ENCODE results near the gene OPRD1. TPM values are rescaled to one million over a fixed set of nuclear protein-coding genes. Genes with fewer than 3 reads are reported as not detected.
"Not testable (repeated sequence)": the region's sequence is repeated elsewhere in the genome, so short reads cannot be mapped to it uniquely, and the experiment has no call there.

Gene OPRD1
- total RNA-seq, 4 donors from 2014 or later, result not detected

GRCh38 chr1:28792644-28793121 is 19.3 kb upstream of the OPRD1 start:
- no peak for DNase-seq (ENCODE audit: low spot score in 2 of 2)
- Histone ChIP-seq H3K4me3 (no peak overlapping the region), H3K36me3 (no peaks in the 10 kb centered on the region), H3K27ac (no peak overlapping the region), H3K27me3 (no peaks in the 10 kb centered on the region), H3K9me3 (no peaks in the 10 kb centered on the region), H3K4me1 (no peaks in the 10 kb centered on the region)
- WGBS, result 88% methylated on average over 1 of the region's 1 CpG
- TF ChIP-seq CTCF (IDR thresholded peaks at IDR 0.05) (no peak), EP300 (IDR thresholded peaks at IDR 0.05) (no peak), POLR2A (IDR thresholded peaks at IDR 0.05) (no peak), POLR2AphosphoS5 (IDR thresholded peaks at IDR 0.05) (no peak)

GRCh38 chr1:28794582-28794981 is 17.4 kb upstream of the OPRD1 start:
- 87% methylated on average over 5 of the region's 5 CpGs for WGBS
- H3K36me3 ChIP-seq; H3K27ac ChIP-seq; H3K9me3 ChIP-seq; H3K27me3 ChIP-seq; DNase-seq (ENCODE audit: low spot score in 2 of 2); H3K4me3 ChIP-seq; H3K4me1 ChIP-seq: not testable (repeated sequence)

GRCh38 chr1:28796352-28797211 is 15.4 kb upstream of the OPRD1 start:
- TF ChIP-seq CTCF (IDR thresholded peaks at IDR 0.05) (no peak), POLR2AphosphoS5 (IDR thresholded peaks at IDR 0.05) (no peak)
- Histone ChIP-seq H3K4me1 (no peaks in the 10 kb centered on the region), H3K36me3 (no peaks in the 10 kb centered on the region), H3K27me3 (peaks cover 5% of the 10 kb centered on the region), H3K4me3 (no peak overlapping the region), H3K9me3 (no peaks in the 10 kb centered on the region), H3K27ac (no peak overlapping the region)
- 52% methylated on average over 18 of the region's 18 CpGs for WGBS
- no peak for DNase-seq (ENCODE audit: low spot score in 2 of 2)

- Histone ChIP-seq H3K9me3 (no peaks in the 10 kb centered on the region), H3K36me3 (no peaks in the 10 kb centered on the region), H3K27ac (no peak overlapping the region), H3K4me3 (no peak overlapping the region), H3K27me3 (peaks cover 5% of the 10 kb centered on the region), H3K4me1 (no peaks in the 10 kb centered on the region)
- TF ChIP-seq CTCF (IDR thresholded peaks at IDR 0.05) (no peak), EP300 (IDR thresholded peaks at IDR 0.05) (no peak), POLR2AphosphoS5 (IDR thresholded peaks at IDR 0.05) (no peak)
- no peak for DNase-seq (ENCODE audit: low spot score in 2 of 2)
- 20% methylated on average over 2 of the region's 3 CpGs for WGBS
These were observed 11.6 kb upstream of the OPRD1 start for GRCh38 chr1:28800324-28800723.

GRCh38 chr1:28801461-28801860 is 10.5 kb upstream of the OPRD1 start:
- no peaks in the 10 kb centered on the region for H3K4me1 ChIP-seq
- H3K36me3 ChIP-seq, result no peaks in the 10 kb centered on the region
- H3K9me3 ChIP-seq, result no peaks in the 10 kb centered on the region
- WGBS, result 93% methylated on average over 5 of the region's 6 CpGs
- no peak overlapping the region for H3K27ac ChIP-seq
- H3K27me3 ChIP-seq, result peaks cover 5% of the 10 kb centered on the region
- TF ChIP-seq POLR2A (IDR thresholded peaks at IDR 0.05) (no peak), CTCF (IDR thresholded peaks at IDR 0.05) (no peak), EP300 (IDR thresholded peaks at IDR 0.05) (no peak), POLR2AphosphoS5 (IDR thresholded peaks at IDR 0.05) (no peak)
- no peak overlapping the region for H3K4me3 ChIP-seq
- DNase-seq (ENCODE audit: low spot score in 2 of 2), result no peak
